HG02763 (cell line): ENCODE results near the gene RPRD1B.
A peak's percentile ranks its signal among the peaks of the same experiment; 100 is the strongest.

ENCODE experiments used
- ATAC-seq: cut with Tn5 transposase; IDR thresholded peaks from one replicate; pipeline ENCODE4 v1.9.1; 2021; ENCODE audit warnings: mild to moderate bottlenecking, moderate library complexity; ENCODE audit not compliant: unreplicated experiment

The RPRD1B gene

GRCh38 chr20:38067717-38068365 is 34.3 kb downstream of the RPRD1B start:
- no peak for ATAC-seq

GRCh38 chr20:38072898-38073297 is 39.4 kb downstream of the RPRD1B start:
- ATAC-seq = no peak

GRCh38 chr20:38073307-38074071 is 39.9 kb downstream of the RPRD1B start:
- ATAC-seq = no peak

- no peak for ATAC-seq
Measured at GRCh38 chr20:38075161-38075998, 41.8 kb downstream of the RPRD1B start.

- ATAC-seq = no peak
Measured at GRCh38 chr20:38076548-38076947, 43.0 kb downstream of the RPRD1B start.

- ATAC-seq = no peak
Measured at GRCh38 chr20:38078084-38078483, 44.5 kb downstream of the RPRD1B start.

- ATAC-seq = no peak
Measured at GRCh38 chr20:38079353-38079752, 45.8 kb downstream of the RPRD1B start.

GRCh38 chr20:38081575-38081974 is 48.0 kb downstream of the RPRD1B start:
- ATAC-seq = no peak

GRCh38 chr20:38082894-38083293 is 49.3 kb downstream of the RPRD1B start:
- ATAC-seq = no peak

GRCh38 chr20:38083338-38084048 is 49.9 kb downstream of the RPRD1B start:
- no peak for ATAC-seq

GRCh38 chr20:38084425-38084951 is 50.9 kb downstream of the RPRD1B start:
- ATAC-seq = no peak

GRCh38 chr20:38085026-38085425 is 51.5 kb downstream of the RPRD1B start:
- ATAC-seq = no peak

GRCh38 chr20:38089500-38089899 is 56.0 kb downstream of the RPRD1B start:
- no peak for ATAC-seq

GRCh38 chr20:38090061-38090460 is 56.5 kb downstream of the RPRD1B start:
- ATAC-seq = no peak

GRCh38 chr20:38091441-38092216 is 58.1 kb downstream of the RPRD1B start:
- ATAC-seq = no peak

- no peak for ATAC-seq
Measured at GRCh38 chr20:38092260-38092857, 58.8 kb downstream of the RPRD1B start.

- no peak for ATAC-seq
Measured at GRCh38 chr20:38092915-38093314, 59.4 kb downstream of the RPRD1B start.

- ATAC-seq = no peak
Measured at GRCh38 chr20:38093641-38094077, 60.1 kb downstream of the RPRD1B start.

GRCh38 chr20:38094373-38094891 is 60.9 kb downstream of the RPRD1B start:
- ATAC-seq = peak; percentile 56
